HG02610 (cell line): ENCODE data around the gene NR6A1.

Experiments
- ATAC-seq: cut with Tn5 transposase; IDR thresholded peaks from one replicate; pipeline ENCODE4 v1.9.1; 2021; ENCODE audit warnings: mild to moderate bottlenecking, moderate library complexity; ENCODE audit not compliant: unreplicated experiment

Gene NR6A1

GRCh38 chr9:124797343-124798103 lies 26.4 kb upstream of the NR6A1 start:
- no peak for ATAC-seq

- no peak for ATAC-seq
Observed at GRCh38 chr9:124795881-124796431, 24.8 kb upstream of the NR6A1 start.

GRCh38 chr9:124794902-124795491 lies 23.9 kb upstream of the NR6A1 start:
- no peak for ATAC-seq

DNA sequence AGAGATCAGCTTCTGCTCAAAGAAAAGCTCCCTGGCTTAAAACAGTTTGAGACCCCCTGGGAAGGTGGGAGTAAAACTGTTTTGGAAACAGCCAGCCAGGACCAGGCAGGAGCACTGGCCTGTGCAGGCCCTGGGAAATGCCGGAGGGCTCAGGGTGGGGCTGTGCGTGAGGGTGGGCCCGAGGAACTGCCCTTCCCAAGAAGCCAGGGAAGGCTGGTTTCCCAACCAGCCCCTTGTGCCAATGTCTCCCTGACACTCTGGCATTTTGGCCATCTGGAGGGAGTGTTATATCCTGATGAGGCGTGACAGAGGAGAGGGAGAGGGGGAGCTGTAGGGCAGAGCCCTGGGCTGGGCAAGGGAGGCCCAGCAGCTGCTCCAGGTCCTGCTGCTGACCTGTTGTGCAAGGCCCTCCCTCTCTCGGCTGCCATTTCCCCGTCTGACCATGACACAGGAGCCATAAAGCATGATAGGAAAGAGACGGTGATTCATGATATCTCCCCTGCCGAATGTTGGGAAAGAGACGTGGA lies 22.0 kb upstream of the NR6A1 start:
- ATAC-seq, result no peak

GRCh38 chr9:124792257-124793014 lies 21.3 kb upstream of the NR6A1 start:
- no peak for ATAC-seq

DNA sequence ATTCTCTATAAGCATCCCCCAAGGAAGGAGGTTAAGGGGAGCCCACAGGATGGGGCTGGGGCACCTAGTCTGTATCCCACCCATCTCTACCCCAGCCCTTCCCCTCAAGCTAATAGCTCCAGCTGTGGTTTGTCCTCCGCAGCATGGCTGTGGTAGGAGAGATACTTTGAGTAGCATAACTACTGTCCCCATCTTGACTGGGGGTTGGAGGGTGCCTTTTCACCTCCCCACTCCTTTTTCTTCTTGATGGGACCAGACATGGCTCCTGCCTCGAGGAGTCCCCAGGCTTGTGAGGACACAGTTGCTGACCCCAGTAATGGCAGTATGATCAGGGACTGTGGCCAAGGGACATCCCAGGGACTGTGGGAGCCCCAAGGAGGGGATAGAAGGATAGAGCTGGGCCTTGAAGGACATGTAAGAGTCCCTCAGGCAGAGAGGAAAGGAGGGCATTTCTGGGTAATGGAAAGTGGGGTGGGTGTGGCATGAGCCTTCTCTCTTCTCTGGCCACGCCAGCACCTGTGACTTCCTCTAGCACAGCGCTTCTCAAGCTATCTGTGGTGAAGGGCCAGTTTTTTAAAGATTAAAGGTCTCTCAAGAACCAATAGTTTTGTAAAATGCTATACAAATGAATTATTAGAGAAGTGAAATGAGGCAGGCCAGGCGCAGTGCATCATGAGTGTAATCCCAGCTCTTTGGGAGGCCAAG lies 19.8 kb upstream of the NR6A1 start:
- no peak for ATAC-seq

GRCh38 chr9:124790301-124790700 lies 19.2 kb upstream of the NR6A1 start:
- no peak for ATAC-seq

DNA sequence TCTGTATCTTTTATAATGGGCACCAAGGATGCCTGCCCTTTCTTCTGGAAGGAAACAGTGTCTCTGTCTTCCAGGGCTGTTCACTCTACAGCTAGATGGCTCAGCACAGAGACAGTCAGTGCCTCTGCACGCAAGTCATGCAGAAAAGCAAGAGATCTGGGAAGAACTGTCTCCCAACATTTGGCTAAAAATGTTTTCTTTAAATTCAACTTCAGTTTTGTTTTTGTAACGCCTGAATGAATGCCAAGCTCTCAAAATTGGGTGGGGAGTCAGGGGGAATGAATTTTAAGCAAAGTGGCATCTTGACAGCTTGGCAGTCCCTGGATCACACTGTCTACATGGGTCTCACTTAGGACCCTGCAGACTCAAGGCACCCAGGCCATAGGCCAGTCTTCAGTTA lies 18.4 kb upstream of the NR6A1 start:
- ATAC-seq, result no peak

GRCh38 chr9:124788542-124789217 lies 17.6 kb upstream of the NR6A1 start:
- ATAC-seq, result no peak

GRCh38 chr9:124786881-124787573 lies 15.9 kb upstream of the NR6A1 start:
- no peak for ATAC-seq

DNA sequence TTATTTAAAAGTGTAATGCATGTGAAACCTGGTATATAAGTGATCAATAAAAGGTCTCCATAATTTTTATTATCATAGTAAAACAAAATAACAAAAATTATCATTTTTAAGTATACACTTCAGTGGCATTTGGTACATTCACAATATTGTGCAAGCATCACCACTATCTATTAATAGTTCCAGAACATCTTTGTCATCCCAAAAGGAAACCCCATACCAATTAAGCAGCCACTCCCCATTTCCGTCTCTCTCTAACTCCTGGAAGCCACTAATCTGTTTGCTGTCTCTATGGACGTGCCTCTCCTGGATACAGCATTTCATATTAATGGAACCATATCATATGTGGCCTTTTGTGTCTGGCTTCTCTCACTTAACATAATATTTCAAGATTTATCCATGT lies 13.4 kb upstream of the NR6A1 start:
- ATAC-seq, result no peak

DNA sequence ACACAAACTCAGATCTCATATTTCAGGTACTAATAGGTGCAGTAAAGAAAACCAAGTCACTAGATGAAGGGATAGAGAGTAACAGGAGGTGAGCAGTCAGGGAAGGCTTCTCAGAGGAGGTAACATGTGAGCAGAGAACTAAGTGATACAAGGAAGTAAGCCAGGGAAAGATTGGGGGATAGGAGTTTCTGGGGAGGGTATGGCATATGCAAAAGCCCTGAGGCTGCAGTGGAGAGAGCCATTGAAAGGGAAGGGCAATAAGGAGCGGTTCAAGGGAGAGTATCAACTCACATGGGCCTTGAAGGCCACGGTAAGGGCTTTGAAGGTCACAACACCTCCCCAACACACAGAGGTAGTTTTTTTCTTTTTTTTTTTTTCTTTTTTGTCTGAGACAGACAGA lies 12.7 kb upstream of the NR6A1 start:
- ATAC-seq, result no peak

DNA sequence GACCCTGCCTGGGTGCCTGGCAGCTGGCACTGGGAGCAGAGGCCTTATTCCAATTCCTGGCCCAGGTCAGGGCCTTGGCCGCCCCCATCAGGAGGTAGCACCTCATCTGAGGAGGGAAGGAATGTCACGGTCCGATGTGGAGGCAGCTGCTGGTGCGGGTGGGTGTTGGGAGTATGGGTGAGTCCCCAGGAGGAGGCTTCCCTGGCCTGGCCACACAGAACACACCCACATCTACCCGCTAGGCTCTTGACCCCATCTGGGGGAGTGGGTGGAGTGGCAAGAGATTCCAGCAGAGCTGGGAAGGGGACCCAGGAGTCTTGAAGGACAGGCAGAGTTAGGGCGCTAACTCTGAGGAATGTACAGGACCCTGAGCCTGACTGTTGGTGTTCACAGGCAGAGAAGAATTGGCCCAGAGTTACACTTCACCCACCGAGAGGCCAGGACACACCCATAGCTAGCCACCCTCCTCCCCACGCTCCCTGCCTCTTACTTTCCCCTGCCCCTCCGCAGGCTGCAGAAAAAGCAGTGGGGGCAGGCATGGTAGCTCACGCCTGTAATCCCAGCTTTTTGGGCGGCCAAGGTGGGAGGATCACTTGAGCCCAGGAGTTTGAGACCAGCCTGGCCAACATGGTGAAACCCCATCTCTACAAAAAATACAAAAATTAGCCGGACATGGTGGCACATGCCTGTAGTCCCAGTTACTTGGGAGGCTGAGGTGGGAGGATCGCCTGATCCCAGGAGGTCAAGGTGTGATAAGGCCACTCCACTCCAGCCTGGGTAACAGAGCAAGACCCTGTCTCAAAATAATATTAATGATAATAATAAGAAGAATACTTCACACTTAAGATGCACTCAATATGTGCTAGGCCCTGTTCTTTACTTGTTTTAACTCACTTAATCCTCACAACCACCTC lies 11.8 kb upstream of the NR6A1 start:
- no peak for ATAC-seq

- ATAC-seq, result no peak
Observed at GRCh38 chr9:124781967-124782660, 11.0 kb upstream of the NR6A1 start.

GRCh38 chr9:124780757-124781151 lies 9.6 kb upstream of the NR6A1 start:
- ATAC-seq, result no peak

DNA sequence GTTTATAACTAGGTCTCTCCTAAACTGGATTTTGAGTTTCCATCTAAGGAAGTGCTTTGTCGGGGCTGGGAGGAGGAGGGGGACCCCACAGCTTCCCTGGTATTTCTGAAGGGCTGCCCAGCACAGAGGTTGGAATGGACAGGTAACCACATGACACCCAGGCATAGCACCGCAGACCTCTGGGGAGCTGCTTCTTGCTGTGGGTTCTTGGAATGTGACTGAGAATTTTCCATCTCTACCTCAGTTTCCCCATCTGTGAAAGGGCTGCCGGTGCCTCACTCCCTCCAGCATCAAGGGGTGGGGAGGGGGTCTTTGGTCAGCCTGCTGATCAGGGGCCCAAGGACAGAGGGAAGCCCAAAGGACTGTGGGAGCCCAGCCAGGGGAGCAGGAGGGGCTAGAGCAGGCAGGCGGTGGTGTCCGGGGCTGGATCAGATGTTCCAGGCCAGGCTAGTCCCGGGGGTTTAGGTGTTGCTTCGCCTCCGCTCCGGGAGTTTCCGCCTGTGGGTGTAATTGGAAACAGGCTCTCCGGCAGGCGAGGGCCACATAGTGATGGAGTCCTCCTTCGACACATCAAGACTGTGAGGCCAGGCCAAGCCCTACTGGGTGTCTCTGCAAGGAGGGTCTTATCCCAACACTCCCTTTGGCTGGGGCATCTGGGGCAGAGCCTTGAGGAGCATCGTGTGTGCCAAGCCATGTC lies 9.1 kb upstream of the NR6A1 start:
- ATAC-seq, result no peak

- ATAC-seq, result no peak
Observed at GRCh38 chr9:124779368-124780059, 8.4 kb upstream of the NR6A1 start.
